ENCODE data around the gene PDE11A.

GRCh38 chr2:177830881-177831386, 241.6 kb downstream of the PDE11A start:
- TF ChIP-seq, protein P1, sequence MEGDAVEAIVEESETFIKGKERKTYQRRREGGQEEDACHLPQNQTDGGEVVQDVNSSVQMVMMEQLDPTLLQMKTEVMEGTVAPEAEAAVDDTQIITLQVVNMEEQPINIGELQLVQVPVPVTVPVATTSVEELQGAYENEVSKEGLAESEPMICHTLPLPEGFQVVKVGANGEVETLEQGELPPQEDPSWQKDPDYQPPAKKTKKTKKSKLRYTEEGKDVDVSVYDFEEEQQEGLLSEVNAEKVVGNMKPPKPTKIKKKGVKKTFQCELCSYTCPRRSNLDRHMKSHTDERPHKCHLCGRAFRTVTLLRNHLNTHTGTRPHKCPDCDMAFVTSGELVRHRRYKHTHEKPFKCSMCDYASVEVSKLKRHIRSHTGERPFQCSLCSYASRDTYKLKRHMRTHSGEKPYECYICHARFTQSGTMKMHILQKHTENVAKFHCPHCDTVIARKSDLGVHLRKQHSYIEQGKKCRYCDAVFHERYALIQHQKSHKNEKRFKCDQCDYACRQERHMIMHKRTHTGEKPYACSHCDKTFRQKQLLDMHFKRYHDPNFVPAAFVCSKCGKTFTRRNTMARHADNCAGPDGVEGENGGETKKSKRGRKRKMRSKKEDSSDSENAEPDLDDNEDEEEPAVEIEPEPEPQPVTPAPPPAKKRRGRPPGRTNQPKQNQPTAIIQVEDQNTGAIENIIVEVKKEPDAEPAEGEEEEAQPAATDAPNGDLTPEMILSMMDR (IDR thresholded peaks at IDR 0.05; ENCODE audit: low read depth, low read length): no peak
- TF ChIP-seq EZH2phosphoT487 (IDR thresholded peaks at IDR 0.05; ENCODE audit: low read depth): no peak
